NCI-H128 (cell line): ENCODE data around the gene B3GAT1.

Experiments used
- DNase-seq: peaks from one replicate; lab custom pipeline; 2025; ENCODE audit not compliant: unreplicated experiment; lab: John Stamatoyannopoulos, UW

B3GAT1 gene

GRCh38 chr11:134413043-134413825 lies 1.2 kb upstream of the B3GAT1 start:
- no peak for DNase-seq

- DNase-seq, result no peak
These were observed 1.3 kb downstream of the B3GAT1 start for GRCh38 chr11:134410766-134411165.

- no peak for DNase-seq
These were observed 2.3 kb downstream of the B3GAT1 start for GRCh38 chr11:134409552-134410429.

- DNase-seq, result no peak
These were observed 4.1 kb downstream of the B3GAT1 start for GRCh38 chr11:134407923-134408322.

GRCh38 chr11:134407321-134407828 lies 4.7 kb downstream of the B3GAT1 start:
- DNase-seq, result no peak

- no peak for DNase-seq
These were observed 5.5 kb downstream of the B3GAT1 start for GRCh38 chr11:134406264-134407185.

GRCh38 chr11:134405841-134406240 lies 6.2 kb downstream of the B3GAT1 start:
- no peak for DNase-seq

GRCh38 chr11:134405436-134405835 lies 6.6 kb downstream of the B3GAT1 start:
- DNase-seq, result no peak

- no peak for DNase-seq
These were observed 7.3 kb downstream of the B3GAT1 start for GRCh38 chr11:134404575-134405341.

GRCh38 chr11:134402910-134403309 lies 9.1 kb downstream of the B3GAT1 start:
- DNase-seq, result no peak

- no peak for DNase-seq
These were observed 9.9 kb downstream of the B3GAT1 start for GRCh38 chr11:134401825-134402809.

- no peak for DNase-seq
These were observed 12.0 kb downstream of the B3GAT1 start for GRCh38 chr11:134399996-134400395.

GRCh38 chr11:134399293-134399654 lies 12.8 kb downstream of the B3GAT1 start:
- no peak for DNase-seq

GRCh38 chr11:134398644-134399292 lies 13.3 kb downstream of the B3GAT1 start:
- DNase-seq, result no peak

- DNase-seq, result no peak
These were observed 14.0 kb downstream of the B3GAT1 start for GRCh38 chr11:134398079-134398444.

GRCh38 chr11:134397304-134398078 lies 14.6 kb downstream of the B3GAT1 start:
- DNase-seq, result no peak

- no peak for DNase-seq
These were observed 17.0 kb downstream of the B3GAT1 start for GRCh38 chr11:134395002-134395401.

- no peak for DNase-seq
These were observed 17.7 kb downstream of the B3GAT1 start for GRCh38 chr11:134394311-134394710.
